Stimulated activated CD8-positive, alpha-beta memory T cell treated with anti-CD3 and anti-CD28 coated beads, Interleukin-15, amount 100 ng/mL, for 1 hour (primary cell): ENCODE data around the gene NRROS.

Experiments
- DNase-seq: peaks from one replicate; pipeline ENCODE4 v3.0.0-alpha.2; 2020; ENCODE audit warnings: low read depth

Gene NRROS

DNA sequence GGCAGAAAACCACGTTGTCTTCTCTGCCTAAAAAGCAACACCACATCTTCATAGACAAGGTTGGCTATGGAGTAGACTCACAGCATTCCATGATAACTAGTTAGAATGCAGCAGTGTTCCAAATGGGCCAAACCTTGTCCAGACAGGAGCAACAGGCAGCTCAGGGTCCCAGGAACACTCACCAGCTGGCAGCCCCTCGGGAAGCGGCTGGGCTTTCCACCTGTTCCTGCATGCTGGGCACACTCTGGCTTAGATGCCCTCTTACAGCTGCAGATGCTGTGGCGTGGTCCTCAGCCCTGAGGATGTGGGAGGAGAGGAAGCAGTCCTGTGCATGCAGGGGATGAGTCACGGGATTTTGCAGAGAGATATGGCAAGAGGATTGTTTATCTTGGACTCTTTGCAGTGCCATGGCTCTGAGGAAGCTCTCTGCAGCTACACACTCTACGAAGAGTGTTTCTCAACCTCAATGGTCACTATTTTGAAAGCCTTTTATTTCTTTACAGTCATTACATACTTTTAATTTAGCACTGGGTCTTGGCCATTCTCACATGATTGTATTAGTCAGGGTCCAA is 11.3 kb downstream of the NRROS start:
- no peak for DNase-seq

DNA sequence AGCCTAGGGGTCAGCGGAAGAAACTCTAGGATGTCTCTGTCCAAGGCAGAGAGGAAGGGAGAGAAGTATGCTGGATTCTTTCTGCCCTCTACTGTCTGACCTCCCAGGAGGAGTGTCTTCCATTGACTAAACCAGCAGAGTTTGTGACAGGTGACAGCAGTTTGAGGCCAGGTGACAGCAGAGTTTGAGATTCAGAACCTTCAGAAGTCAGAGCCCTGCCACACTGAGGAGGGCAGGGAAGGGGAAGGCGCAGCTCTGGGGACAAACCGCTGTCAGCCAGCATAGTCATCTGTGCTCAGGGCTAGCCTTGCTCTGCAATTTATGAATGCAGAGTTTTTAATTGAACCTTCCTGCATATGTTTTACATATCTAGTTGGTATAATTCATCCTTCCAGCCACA is 12.3 kb downstream of the NRROS start:
- no peak for DNase-seq

DNA sequence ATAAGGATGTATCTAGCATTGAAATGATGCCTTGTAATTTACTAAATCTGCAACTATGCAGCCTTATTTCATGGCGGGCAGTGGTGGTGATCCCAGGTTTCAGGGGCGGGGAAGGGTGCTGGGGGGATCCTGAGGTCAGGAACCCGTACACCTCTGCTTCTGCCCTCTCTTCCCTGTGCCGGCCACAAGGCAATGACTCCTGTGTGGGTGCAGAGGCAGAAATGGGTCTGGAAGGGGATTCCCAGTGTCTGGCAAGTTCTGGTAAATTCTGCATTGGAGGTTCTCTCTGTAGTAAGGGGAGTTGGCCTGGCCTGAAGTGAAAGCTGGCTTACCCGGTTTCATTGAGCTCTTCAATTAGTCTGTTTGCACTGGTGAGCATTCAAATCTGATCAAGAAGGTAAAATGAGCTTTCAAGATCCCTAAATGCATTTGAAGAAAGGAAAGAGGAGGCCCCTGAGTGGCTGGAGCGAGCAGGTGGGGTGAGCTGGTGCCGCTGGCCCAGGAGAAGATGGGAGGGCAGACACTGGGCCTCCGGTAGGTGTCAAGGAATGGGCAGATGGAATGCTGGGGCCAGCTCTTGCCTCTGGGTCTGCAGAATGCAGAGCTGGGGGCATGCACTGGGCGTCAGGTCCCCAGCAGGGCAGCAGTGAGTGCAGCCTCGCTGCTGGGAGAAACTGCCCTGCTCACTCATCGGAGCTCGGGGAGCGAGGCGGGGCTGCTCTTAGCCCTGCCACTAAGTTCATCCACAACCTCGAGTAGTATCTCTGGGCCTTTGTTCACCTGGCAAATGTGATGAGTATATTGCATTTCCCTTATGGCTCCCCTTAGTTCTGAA is 13.7 kb downstream of the NRROS start:
- DNase-seq, result no peak

DNA sequence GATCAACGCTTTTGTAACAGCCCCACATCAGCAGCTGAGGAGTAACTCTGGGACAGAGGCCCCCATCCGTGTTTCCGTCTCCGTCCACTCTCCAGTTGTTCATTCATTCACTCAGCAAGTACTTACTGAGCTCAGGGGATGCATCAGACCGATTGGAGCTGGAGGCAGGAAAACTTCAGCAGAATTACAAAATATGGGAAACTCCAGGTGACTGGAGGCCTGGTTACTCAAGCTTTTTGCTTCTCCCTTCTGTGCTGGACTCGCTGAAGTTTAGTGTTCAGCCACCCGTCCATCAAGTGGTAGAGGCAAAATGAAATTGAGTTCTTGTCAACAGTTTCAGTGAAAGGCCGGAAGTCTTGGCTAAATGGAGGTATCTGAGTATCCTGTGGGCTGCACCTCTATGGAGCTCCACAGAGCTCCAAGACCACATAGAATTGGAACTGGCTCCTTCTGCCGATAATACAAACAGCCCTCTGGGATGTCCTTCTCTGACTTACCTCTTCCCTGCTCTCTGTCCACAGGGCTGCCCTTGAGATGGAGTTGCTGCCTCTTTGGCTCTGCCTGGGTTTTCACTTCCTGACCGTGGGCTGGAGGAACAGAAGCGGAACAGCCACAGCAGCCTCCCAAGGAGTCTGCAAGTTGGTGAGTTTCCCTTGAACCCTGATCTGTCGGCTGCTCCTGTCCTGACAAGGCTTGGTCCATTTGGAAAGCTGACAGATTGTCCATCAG is 14.7 kb downstream of the NRROS start:
- DNase-seq, result no peak

DNA sequence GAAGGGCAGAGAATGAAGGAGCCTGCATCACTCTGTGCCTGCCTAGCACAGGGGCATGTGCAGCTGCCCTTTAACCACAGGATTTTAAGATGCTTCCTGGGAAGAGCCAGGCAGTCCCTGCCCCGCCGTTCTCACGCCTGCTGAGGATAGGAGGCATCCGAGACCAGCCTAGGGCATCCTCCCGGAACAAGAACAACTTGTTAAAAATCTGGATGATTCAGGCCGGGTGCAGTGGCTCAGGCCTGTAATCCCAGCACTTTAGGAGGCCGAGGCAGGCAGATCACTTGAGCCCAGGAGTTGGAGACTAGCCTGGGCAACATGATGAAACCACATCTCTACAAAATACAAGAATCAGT is 15.2 kb downstream of the NRROS start:
- no peak for DNase-seq

DNA sequence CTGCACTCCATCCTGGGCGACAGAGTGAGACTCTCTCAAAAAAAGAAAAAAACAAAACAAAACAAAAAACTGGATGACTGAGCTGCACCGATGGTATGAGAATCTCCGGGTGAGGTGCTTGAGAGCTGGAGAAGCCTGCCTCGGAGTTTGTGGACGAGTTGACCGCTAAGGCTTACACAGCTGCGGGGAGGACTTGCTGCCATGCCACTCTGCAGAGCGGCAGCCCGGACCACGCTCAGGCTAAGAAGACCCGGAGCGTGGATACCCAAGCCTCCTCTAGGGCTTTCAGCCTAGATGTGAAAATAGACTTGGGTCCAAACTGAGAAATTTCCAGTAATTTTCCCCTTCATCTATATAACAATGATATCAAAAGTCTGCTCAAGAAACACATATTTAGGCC is 16.0 kb downstream of the NRROS start:
- no peak for DNase-seq

DNA sequence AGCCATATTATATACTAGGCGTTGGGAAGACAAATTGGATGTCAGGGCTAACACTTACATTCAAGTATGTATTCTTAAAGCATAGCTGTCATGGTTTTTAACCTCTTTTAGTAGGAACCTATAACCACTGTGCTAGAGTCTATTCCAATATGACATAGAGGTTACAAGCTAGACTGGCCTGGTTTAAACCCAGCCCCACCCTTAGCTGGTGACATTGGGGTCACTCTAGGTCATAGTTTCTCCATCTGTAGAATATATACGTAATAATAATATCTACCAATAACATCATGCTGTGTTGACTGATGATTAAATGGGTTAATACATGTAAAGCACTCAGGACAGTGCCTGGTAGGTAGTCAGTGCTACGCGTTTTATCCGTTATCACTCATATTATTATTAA is 16.7 kb downstream of the NRROS start:
- no peak for DNase-seq

DNA sequence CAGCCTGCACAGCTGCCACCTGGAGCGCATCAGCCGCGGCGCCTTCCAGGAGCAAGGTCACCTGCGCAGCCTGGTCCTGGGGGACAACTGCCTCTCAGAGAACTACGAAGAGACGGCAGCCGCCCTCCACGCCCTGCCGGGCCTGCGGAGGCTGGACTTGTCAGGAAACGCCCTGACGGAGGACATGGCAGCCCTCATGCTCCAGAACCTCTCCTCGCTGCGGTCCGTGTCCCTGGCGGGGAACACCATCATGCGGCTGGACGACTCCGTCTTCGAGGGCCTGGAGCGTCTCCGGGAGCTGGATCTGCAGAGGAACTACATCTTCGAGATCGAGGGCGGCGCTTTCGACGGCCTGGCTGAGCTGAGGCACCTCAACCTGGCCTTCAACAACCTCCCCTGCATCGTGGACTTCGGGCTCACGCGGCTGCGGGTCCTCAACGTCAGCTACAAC is 20.4 kb downstream of the NRROS start:
- no peak for DNase-seq

DNA sequence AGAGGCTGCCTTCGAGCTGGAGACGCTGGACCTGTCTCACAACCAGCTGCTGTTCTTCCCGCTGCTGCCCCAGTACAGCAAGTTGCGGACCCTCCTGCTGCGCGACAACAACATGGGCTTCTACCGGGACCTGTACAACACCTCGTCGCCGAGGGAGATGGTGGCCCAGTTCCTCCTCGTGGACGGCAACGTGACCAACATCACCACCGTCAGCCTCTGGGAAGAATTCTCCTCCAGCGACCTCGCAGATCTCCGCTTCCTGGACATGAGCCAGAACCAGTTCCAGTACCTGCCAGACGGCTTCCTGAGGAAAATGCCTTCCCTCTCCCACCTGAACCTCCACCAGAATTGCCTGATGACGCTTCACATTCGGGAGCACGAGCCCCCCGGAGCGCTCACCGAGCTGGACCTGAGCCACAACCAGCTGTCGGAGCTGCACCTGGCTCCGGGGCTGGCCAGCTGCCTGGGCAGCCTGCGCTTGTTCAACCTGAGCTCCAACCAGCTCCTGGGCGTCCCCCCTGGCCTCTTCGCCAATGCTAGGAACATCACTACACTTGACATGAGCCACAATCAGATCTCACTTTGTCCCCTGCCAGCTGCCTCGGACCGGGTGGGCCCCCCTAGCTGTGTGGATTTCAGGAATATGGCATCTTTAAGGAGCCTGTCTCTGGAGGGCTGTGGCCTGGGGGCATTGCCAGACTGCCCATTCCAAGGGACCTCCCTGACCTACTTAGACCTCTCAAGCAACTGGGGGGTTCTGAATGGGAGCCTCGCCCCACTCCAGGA is 21.1 kb downstream of the NRROS start:
- no peak for DNase-seq

DNA sequence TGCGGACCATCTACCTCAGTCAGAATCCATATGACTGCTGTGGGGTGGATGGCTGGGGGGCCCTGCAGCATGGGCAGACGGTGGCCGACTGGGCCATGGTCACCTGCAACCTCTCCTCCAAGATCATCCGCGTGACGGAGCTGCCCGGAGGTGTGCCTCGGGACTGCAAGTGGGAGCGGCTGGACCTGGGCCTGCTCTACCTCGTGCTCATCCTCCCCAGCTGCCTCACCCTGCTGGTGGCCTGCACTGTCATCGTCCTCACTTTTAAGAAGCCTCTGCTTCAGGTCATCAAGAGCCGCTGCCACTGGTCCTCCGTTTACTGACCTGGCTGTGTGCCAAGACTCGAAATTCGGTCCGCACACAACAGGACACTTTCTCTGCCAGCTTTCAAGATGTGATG is 21.9 kb downstream of the NRROS start:
- DNase-seq, result no peak

DNA sequence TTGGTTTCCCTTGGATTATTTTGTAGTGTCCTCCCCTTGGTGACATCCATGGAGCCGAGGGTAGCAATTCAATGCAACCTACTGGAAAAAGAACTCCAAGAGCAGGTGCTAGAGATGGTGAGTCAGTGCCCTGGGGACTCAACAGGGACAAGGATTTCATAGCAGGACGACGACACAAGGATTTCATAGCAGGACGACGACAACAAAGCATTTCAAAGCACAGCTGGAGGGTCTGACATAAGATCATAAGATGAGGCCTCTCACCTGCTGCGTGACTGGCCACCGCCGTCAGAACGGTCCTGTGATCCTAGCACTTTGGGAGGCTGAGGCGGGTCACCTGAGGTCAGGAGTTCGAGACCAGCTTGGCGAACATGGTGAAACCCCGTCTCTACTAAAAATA is 22.5 kb downstream of the NRROS start:
- no peak for DNase-seq

DNA sequence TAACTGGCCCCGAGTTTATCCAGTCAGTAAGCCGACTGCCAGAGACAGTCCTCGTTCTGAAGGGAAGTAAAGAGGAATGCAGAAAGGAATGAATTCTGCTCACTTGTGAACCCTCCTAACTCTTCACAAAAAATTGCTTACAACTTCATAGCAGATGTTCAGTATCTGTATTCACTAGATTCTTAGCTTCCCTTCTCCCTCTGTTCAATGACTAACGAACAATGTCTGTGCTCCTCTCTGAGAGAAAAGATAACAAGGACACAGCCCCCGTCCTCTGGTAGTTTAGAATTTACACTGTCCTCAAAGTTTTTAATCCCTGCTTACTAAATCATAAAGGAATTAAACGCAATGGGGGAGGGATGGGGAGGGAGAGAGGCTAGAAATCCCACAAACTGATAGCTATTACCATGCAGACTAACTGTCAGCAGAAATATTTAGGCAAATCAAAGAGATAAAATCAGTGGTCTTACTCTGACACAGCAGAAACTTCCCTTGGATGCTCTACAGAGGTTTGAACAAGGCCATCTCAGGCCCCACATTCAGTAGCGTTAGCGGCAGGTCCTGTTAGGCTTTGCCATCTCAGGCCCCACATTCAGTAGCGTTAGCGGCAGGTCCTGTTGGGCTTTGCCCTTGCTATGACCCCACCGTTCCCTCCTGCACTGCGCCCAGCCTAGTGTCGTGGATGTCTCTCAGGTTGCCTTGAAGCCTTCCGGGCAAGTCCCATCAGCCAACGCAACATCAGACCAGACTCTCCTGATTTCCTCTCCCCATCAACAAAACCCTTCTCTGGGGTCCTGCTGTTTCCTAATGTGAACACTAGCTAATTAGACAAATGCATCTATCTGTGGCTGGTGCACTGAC is 23.4 kb downstream of the NRROS start:
- DNase-seq, result no peak

DNA sequence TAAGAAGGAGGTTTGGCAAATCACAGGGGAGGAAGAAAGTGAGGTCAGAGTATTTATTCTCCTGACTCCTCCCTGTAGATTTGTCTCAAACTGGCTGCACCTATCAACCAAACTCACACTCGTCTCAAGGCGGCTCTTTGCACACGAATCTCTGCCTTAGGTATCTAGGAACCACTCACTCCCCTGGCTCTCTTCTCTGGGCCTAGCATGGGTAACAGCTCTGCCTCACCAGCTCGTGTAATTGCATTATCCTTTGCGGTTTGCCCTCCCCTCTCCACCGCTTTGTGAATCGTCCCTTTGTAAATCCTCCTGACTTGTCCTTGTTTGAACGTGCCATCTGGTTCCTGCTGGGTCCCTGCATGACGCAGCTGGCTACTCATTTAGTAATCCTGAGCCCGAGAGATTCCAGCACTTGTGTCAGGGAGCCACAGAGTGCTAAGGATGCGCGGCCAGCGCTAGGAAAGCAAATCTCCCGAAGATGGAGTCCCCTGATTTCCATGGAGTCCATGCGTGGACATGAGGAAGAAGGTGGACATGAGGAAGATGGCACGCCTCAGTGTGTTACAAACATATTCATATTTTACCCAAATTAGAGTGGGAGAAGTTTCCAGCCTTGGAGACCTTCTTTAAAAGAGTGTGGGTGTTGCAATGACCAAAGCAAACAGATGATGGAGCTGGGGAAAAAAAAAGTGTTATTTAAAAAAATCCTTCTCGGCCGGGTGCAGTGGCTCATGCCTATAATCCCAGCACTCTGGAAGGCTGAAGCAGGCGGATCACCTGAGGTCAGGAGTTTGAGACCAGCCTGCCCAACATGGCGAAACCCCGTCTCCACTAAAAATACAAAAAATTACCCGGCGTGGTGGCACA is 26.7 kb downstream of the NRROS start:
- DNase-seq, result no peak

DNA sequence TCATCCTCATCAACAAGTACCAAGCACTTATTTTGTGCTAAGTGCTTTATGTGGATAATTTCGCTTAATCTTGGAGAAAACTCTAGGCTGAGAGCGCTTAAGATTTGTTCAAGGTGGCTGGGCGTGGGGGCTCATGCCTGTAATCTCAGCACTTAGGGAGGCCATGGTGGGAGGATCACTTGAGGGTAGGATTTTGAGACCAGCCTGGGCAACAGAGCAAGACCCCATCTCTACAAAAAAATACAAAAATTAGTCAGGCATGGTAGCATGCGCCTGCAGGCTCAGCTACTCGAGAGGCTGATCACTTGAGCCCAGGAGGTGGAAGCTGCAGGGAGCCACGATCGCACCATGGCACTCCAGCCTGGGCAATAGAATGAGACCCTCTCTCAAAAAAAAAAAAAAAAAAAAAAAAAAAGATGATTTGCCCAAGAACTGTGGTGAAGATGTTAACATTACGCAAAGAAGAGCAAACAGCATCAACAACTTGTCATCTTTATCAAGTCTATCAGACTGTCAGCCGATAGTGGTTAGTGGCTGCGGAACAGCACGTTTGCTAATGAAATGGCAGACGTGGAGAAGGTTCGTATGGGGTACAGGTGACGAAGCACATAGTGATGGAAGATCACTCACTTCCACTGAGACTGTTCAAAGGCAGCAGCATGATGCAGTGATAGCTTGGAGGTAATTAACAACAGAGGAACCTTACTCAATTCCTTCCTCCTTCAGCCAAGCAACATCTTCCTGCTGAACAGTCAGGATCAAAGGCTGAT is 27.7 kb downstream of the NRROS start:
- no peak for DNase-seq

DNA sequence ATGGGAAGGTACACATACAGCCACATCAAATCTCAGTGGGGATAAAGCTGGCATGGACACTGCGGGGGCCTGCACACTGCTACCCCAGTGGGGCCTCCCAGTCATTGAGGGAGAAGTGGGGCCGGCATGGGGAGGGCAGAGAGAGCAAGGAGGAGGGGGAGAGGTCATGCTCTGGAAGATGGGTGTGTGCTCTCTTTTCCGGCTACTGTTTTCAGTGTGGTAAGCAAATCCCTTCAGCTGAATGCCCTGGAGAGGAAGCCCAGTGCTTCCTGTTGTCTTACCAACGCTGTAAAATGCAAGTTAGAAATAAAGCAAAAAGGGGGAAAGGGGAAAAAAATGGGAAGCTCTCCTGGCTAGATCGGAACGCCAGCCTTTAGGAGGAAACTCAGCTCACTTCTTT is 30.8 kb downstream of the NRROS start:
- no peak for DNase-seq

DNA sequence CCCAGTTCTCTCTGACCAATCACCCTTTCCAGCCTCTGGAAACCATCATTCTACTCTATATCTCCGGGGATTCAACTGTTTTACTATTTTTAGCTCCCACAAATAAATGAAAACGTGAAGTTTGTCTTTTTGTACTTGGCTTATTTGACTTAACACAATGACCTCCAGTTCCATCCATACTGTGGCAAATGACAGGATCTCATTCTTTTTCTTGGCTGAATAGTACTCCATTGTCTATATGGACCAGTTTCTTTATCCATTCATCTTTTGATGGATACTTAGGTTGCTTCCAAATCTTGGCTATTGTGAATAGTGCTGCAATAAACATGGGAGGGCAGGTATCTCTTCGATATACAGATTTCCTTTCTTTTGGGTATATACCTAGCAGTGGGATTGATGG is 34.1 kb downstream of the NRROS start:
- DNase-seq, result no peak

DNA sequence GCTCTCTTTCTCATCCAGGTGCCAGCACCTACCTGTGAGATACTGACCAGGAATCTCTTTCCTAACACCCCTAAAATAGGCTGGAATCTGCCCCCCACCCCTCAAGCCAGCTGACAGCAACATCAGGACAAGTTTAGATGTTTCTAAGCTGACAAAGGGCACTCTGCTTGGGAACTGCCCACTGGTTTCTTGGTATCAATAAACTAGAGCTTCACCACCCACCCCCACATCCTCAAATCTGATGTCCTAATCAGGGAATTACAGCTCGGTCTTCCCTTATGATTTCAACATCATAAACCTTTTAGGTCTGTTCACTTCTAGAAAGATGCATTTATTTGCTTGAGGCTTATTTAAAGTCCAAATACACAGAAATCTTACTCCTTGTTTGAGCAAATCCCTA is 37.9 kb downstream of the NRROS start:
- no peak for DNase-seq

DNA sequence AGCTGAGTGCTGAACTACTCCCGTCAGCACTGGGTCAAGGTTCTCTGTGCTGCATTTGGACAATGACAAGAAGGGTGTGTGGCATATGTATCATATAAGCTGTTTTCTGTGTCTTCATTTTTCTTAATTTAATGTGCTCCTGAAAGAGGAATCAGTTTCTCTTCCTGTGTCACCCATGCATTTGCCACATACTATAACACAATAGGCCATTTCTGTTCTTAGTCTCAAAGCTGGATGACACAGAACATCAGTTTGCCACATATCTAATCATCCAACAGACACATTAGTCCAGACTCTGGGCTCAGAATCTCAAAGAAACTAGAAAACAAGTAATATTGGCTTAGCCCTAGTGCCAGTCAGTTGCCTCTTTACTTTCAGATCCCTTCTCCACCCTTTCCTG is 38.4 kb downstream of the NRROS start:
- no peak for DNase-seq

DNA sequence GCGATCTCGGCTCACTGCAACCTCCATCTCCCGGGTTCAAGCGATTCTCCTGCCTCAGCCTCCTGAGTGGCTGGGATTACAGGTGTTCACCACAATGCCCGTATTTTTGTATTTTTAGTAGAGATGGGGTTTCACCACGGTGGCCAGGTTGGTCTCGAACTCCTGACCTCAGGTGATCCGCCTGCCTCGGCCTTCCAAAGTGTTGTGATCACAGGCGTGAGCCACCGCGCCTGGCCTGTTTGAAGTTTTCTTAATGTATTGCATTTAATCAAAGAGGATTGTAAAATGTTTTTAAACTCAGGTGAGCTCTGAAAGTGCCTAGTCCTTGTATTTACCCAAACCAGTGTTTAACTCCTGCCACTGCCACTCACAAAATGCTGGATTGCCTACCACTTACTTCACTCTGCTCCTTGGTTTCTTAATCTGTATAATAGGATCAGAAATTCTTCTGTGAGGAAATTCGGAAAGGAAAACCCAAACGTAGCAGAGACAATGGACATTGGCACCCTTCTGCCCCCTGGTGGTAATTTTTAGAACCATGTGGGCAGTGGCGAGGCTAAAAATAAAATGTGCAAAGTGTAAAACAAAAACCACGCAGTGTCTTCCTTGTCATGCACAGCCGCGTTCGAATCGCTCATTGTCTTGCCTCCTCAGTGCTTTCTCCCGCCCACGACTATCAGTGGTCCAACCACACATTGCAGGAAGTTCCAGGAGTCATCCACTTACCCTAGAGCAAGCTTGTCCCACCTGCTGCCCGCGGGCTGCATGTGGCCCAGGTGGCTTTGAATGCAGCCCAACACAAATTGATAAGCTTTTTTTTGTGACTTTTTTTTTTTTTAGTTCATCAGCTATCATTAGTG is 45.3 kb downstream of the NRROS start:
- peak; percentile 45 for DNase-seq
